HG02938 (cell line): ENCODE measurements around the gene MAN1B1.

ENCODE experiments used
- ATAC-seq: cut with Tn5 transposase; IDR thresholded peaks from one replicate; pipeline ENCODE4 v1.9.1; 2021; ENCODE audit warnings: mild to moderate bottlenecking, moderate library complexity; ENCODE audit not compliant: unreplicated experiment

Gene MAN1B1

GRCh38 chr9:137141050-137141810 is 54.4 kb downstream of the MAN1B1 start:
- no peak for ATAC-seq

DNA sequence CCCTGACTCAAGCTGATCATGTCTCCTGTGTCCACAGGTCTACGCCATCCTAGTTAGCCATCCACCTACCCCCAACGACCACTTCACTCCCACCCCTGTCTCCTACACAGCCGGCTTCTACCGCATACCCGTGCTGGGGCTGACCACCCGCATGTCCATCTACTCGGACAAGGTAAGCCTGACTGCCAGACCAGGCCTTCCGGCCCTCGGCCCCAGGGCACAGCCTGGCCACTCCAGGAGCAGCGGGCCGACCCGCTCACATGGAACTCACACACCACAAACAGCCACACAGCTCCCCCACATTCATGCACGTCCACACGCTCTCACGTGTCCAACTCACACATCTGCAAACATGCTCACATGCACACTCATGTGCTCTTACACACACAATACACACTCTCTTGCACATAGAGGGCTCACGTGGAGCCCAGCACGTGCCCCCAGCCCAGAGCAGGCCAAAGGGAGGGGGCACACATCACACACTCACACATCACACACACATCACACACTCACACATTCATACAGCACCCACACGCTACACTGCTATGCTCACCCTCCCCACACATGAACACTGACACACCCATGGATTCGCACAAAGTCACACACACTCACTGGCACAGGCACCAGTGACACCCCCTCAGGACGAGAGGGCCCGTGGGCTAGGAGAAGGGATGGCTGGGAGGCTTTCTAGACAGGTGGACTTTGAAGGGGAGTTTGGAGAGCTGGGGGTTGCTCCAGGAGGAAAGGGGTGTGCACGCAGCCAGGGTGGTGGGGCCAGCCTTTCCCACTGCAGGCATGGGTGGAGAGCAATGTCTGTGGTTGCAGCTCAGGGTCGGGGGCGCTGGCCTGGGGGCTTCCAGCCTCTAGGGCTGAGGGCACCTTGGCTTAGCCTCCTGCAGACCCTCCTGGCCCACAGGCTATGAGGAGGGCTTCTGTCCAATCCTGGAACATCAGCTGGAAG is 55.5 kb downstream of the MAN1B1 start:
- ATAC-seq: no peak

GRCh38 chr9:137143459-137143858 is 56.7 kb downstream of the MAN1B1 start:
- ATAC-seq: no peak

DNA sequence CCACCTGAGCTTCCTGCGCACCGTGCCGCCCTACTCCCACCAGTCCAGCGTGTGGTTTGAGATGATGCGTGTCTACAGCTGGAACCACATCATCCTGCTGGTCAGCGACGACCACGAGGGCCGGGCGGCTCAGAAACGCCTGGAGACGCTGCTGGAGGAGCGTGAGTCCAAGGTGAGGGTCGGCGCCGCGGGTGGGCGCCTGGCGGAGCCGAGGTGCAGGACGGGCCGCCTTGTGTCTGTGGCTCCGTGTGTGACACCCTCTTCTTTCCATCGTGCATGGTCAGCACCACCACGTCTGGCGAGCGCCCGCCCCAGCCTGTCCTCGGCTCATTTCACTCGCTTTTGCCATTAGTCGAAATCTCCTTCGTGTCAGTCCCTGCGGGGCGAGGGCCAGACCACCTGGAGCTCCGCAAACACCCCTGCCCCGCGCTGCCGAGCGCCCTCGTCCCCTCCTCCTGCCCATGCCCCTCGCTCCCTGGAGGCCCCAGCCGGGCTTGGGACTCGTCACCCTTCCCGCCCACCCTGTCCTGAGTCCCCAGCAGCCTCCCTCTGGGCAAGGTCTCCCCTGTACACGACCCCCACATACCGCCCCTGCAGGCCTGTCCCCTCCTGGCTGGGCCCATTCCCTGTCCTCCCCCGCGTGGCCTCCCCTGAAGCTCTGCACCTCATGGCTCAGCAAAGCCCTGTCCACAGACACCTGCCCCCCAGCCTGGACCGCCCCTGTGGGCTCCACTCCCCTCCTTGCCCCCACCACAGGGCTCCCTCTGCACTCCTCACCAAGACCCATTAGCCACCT is 59.1 kb downstream of the MAN1B1 start:
- ATAC-seq: no peak

DNA sequence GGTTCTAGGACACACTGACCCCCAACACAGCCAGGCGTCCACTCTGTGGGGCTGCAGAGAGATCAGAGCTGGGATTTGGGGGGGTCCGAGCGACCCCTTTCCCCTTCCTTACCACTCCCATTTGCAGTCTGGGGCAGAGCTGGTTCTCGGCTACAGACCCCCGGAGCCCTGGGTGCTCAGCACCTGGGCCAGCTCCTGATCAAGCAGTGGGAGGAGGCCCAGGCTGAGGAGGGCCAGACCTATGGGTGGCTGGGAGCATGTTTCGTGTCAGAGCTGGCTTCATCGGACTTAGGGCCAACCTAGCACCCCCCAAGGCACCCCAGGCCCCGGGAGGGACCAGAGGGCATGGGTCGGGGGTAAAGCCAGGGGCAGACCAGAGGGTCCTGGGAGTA is 59.7 kb downstream of the MAN1B1 start:
- no peak for ATAC-seq

DNA sequence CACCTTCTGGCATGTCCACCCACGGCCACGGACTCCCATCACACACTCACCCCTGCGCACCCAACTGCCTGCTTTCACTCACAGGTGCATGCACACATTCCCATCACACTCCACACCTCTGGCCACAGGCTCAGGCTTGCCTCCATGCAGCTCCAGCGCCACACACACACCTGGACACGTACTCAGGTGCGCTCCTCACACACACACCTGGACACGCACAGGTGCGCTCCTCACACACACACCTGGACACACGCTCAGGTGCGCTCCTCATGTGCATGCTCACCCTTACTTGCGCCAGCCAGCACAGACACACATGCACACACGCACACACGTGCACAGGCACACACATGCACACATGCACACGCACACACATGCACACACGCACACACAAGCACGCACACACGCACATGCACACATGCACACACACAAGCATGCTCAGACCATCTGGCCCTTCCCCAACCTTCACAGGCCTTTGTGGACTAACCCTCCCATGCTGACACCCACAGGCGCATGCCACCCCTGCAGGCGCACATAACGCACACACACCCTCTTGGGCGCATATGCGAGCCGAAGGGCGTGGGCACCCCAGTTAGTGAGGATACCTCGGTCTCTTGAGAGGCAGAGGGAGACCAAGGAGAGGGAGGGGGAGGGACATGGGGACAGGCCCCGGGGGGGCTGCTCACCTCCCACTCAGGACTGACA is 60.5 kb downstream of the MAN1B1 start:
- no peak for ATAC-seq

DNA sequence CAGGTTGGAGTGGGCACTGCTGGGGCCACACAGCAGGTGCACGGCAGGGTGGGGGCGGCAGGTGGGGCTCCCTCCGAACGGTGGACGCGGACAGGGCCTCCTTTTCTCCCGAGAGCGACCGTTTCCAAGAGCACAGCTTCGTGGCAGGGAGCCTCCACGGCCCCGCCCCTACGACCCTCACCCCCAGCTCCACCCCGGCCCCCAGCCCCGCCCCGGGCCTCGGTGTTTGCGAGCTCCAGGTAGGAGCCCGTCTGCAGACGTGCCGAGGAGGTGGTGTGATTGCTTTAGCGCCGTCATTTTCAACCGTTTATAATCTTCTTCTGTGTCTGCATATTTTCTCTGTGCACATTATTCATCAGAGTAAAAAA is 61.0 kb downstream of the MAN1B1 start:
- ATAC-seq: no peak

GRCh38 chr9:137148242-137148641 is 61.5 kb downstream of the MAN1B1 start:
- ATAC-seq: no peak

GRCh38 chr9:137148661-137149060 is 61.9 kb downstream of the MAN1B1 start:
- ATAC-seq: no peak

GRCh38 chr9:137149363-137149762 is 62.6 kb downstream of the MAN1B1 start:
- ATAC-seq: no peak

DNA sequence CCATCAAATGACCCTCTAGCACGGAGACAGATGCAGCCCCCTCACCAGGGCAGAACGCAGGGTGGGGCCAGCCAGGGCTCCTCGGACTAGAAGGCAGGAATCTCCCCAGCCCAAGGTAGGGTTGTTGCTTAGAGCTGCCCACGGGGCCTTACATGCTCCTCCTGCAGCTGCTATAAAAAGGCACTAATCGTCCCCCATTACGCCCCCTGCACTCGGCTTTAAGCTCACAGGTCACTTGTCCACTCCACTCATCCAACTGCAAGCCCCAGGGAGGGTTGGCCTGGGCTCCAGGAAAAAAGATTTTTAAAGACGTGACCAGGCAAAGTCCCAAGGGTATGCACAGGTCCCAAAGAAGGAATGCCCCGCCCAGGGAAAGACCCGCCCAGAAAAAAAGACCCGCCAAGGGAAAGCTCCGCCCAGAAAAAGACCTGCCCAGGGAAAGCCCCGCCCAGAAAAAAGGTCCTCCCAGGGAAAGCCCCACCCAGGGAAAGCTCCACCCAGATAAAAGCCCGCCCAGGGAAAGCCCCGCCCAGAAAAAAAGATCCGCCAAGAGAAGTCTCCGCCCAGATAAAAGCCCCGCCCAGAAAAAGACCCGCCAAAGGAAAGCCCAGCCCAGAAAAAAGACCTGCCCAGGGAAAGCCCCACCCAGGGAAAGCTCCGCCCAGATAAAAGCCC is 63.3 kb downstream of the MAN1B1 start:
- ATAC-seq: peak; percentile 11

DNA sequence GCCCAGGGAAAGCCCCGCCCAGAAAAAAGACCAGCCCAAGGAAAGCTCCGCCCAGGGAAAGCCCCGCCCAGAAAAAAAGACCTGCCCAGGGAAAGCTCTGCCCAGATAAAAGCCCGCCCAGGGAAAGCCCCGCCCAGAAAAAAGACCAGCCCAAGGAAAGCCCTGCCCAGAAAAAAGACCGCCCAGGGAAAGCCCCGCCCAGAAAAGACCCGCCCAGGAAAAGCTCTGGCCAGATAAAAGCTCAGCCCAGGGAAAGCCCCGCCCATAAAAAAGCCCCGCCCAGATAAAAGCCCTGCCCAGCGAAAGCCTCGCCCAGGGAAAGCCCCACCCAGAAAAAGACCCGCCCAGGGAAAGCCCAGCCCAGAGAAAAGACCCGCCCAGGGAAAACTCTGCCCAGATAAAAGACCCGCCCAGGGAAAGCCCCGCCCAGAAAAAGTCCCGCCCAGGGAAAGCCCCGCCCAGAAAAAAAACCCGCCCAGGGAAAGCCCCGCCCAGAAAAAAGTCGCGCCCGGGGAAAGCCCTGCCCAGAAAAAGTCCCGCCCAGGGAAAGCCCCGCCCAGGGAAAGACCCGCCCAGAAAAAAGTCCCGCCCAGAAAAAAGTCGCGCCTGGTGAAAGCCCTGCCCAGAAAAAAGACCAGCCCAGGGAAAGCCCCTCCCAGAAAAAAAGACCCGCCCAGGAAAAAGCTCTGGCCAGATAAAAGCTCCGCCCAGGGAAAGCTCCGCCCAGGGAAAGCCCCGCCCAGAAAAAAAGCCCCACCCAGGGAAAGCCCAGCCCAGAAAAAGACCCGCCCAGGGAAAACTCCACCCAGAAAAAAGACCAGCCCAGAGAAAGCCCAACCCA is 64.1 kb downstream of the MAN1B1 start:
- ATAC-seq: peak; percentile 40

- ATAC-seq: no peak
Observed at GRCh38 chr9:137152844-137153405, 66.1 kb downstream of the MAN1B1 start.

- ATAC-seq: no peak
Observed at GRCh38 chr9:137156567-137157375, 70.0 kb downstream of the MAN1B1 start.

DNA sequence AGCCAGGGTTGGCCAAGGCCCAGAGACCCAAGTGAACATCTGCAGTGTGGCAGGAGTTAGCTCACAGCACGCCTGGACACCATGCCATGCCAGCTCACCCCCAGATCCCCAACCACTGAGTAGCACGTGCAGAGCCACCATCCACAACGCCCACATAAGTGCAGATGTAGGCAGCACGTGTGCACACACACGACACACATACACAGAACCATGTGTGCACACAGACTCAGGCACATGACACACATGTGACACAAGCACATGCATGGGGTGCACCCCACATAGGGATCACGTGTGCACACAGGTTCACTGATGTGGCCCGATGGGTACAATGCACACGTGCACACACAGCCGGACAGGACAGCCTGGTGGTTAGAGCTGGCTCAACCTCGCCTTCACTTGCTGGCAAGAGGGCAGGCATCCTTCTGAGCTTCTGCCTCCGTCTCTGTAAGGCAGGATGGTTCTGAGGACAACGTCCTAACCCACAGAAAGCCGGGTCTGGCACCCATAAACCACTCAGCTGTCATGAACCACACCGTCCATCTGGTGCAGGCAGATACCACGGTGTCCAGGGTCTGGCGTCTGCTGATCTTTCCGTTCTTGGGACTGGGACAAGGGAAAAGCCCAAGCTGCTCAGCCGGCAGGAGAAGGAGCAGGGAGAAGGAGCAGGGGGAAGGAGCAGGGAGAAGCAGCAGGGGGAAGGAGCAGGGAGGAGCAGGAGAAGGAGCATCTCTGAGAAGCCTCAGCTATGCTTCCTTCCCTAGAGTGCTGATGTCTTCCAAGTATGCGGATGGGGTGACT is 71.0 kb downstream of the MAN1B1 start:
- ATAC-seq: no peak

- ATAC-seq: no peak
Observed at GRCh38 chr9:137158625-137159024, 71.8 kb downstream of the MAN1B1 start.
